CD4-positive, alpha-beta T cell treated with Interleukin-15 for 1 hour (primary cell): ENCODE data around the gene RINL.

ENCODE experiments used
- DNase-seq: peaks from one replicate; pipeline ENCODE4 v3.0.0-alpha.2; 2020

RINL gene, protein sequence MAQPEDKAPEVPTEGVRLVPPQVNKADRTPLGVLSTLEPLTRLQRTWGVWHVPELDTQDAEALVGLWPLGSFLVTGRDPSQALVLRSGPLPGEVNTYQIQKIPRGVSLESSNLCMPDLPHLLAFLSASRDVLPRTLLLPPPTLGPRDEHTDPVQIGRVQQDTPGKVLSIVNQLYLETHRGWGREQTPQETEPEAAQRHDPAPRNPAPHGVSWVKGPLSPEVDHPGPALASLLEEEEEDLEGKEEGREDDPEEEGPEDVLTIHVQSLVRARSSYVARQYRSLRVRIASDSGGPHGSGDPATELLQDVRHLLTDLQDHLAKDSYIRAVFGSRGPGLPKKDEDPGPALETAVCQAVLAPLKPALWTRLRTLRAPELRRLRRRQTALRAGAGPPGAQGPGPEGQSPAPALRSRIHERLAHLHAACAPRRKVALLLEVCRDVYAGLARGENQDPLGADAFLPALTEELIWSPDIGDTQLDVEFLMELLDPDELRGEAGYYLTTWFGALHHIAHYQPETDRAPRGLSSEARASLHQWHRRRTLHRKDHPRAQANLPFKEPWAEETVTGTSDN

DNA sequence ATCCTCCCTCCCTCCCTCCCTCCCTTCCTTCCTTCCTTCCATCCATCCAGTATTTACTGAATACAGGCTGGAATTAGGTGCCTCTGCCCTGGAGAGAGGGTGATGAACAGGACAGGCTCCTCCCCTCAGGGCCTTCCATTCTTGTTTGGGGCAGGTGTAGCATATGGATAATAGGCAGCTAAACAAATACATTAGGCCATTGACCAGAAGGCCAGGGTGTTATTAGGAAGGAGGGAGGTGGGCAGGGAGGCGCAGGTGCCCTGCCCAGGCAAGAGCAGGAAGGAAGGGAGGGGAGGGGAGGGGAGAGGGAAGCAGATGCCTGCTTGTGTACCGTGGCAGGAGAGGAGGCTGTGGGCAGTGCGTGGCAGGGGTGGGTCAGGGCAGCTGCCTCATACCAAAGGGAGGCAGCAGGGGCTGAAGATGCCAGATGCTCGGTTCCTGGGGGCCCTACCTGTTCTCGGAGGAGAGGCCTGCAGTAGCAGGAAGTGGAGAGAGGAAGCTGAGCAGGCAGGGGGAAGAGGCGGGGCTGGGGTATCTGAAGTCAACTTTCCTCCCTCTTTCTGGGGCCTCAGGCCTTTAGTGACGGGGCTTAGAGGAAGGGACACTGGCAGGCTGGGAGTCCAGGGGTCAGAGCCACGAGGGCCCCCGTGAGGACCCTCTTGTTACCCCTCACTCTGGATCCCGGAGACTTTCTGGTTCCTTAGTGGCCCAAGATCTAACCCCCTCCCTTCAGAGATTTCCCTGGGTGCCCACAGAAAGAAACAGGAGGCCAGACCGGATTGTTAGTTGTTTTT is at the start of gene RINL:
Gene RINL (minus strand): TSS at position 495 of the 794 bp plus-strand sequence. CDS start 1,533 bp downstream, outside the sequence.
- peak; percentile 82 for DNase-seq

DNA sequence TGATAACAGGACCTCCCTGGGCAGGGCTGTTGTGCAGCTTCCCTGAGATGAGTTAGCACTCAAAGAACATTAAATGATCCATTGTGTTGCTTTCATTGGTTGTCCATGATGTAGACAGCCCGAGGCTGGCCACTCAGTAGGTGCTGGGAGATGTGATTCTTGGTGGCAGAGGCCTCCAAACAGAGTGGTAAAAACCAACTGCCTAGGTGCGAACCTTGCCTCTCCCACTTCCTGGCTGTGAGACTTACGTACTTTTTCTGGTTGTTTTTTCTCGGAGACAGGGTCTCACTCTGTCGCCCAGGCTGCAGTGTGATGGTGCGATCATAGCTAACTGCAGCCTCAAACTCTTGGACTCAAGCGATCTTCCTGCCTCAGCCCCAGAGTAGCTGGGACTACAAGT is 46.3 kb upstream of the RINL start:
- peak; percentile 68 for DNase-seq

DNA sequence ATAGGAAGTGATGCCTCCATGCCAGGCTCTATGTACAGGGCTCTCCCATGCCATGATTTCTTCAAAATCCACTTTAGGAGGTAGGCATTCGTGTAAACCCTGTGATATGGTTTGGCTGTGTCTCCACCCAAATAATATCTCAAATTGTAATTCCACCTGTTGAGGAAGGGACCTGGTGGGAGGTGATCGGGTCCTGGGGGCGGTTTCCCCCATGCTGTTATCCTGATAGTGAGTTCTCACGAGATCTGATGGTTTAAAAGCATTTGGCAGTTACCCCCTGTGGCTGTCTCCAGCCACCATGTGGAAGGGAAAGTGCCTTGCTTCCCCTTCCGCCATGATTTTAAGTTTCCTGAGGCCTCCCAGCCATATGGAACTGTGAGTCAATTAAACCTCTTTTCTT is 44.4 kb upstream of the RINL start:
- no peak for DNase-seq

DNA sequence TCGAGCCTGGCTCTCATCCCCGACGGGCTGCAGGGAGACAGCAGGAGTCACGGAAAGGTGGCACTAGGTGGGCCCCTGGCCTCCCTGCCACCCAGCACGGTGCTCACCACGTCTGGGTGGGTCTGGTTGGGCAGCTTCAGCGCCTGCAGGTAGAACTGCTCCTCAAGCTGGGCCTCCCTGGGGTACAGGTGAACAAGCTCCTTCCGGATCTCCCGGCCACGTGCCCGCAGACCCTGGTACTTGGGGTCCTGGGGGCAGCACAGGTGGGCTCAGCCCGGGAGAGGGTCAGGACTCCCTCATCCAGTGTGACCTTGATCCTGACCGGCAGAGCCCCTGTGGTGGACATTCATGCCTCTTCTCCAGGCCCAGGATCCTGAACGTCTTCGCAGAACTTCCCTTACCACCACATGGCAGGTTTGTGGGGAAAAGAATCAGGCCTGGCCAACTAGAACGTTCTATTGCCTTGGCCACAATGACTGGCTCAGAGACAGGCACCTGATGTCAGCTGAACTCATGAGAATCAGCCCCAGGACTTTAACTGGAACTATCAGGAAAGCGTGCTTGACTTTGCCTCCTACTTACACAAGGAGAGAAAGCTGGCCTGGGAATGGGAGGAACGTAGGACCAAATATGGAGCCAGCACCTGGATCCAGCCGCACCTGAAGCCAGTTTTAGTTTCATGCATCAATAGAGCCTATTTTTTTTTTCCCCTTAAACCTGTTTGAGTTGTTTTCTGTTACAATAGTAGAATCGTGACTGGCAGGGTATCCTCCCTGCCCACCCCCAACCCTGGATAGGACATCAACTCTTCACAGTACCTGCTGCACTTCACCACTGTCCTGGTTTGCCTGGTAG is 43.6 kb upstream of the RINL start:
- DNase-seq: no peak

DNA sequence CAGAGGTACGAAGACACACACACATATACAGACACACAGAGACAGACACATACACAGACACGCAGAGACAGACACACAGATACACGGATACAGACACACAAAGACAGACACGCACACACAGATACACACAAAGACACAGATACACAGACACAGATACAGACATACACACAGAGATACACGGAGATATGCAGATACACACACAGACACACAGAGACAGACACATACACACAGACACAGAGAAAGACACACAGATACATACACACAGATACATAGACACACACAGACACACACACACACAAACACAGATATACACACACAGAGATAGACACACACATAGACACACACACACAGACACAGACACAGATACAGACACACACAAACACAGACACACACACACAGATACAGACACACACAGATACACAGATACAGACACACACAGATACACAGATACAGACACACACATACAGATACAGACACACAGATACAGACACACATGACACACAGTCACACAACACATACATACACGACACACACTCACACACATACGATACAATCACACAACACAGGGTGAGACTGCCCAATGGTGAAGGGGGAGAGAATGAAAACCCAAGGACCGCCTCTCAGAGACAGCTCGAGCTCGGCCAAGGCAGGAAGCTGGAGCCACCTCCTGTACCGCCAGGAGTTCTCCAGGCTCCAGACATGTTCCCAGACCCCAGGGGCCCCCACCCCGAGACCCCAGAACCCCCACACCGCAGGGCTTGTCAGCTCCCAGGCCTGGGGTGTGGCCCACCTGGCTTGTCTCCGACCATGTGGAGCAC is 42.7 kb upstream of the RINL start:
- no peak for DNase-seq

DNA sequence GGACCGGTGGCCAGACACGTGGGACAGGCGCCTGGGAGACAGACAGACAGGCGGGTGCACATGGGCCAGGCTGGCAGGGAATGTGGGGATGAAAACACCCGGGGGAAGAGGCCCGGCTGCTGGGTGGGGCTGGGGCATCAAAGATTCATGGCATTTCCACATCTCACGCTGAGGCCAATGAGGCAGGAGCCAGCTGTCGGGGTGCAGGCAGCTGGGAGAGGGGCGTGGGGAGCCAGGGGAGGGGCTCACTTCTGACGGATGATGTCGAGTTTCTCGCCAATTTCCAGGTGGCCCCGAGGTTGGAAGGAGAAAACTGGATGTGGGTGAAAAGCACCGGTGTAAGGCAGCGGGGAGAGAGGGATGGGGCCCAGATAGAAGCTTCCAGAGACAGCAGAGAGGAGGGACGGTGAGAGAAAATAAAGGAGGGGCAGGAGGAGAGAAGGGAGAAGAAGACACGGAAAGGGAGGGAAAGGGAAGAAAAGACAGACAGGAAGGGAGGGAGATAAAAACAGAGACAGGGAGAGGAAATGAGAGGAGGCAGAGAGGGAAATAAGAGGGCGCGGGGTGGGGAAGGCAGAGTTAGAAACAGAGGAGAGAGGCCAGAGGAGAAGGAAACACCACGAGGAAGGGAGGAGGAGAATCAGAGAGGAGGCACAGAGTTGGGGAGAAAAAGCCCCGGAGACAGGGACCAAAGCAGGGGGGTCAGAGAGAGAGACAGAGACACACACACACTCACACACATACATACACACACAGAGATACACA is 41.9 kb upstream of the RINL start:
- DNase-seq: no peak

DNA sequence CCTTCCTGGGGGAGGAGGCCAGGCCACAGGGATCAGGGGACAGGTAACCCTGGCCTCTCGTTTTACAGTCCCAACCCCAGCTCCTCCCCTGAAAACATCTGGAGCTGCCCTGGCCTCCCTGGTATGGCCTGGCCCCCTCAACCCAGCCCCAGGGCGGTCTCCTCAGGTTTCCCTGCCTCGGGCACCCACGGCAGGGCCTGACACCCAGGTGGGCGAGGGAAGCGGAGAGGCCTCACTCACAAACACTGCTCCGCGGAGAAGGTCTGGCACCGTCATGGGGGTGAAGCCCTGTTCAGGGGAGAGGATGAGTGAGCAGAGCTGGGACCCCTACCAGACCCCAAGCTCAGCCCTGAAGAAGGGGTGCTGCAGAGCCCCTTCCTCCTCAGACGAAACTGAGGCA is 40.5 kb upstream of the RINL start:
- DNase-seq: no peak

DNA sequence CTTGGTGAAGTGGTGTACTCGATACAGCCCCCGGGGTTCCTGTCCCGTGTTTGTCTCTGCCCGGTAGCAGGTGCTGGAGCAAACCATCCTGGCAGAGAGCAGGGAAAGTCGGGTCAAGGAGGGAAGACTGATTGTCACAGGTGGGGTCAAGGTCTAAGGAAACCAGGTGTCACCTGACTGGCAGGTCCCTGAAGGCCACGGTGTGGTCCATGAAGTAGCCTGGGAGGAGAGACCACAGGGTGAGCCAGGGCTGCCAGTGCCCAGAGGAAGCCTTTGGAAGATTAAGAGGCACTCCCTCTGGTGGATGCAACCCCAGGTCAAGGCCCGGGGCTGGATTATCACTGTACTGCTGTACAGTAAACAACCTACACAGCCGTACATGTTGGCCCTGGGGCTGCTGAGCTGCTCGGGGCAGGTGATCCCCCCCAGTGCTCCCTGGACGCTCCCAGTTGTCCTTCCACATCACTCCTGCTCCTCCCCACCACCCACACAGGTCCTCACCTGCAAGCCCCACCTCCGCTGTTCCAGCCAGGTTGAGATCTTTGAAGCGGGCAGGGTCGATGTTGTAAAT is 39.9 kb upstream of the RINL start:
- DNase-seq: no peak

DNA sequence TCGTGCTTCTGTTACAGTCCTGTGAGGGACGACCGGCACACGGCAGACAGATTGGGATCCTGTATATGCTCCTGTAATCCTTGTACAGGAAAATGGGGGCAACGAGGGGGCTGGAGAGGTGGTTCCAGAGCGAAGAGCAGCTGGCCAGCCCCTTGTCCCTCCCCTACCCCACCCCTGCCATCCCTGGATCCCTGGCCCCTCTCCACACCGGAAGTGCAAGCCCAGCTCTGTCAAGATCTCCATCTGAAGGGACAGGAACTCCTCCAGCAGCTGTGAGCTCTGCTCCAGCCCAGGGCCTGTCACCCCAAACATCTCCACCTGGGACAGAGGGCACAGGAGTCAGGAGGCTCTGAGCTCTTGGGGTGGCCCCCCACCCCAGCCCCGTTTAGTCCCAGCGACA is 39.4 kb upstream of the RINL start:
- DNase-seq: no peak

DNA sequence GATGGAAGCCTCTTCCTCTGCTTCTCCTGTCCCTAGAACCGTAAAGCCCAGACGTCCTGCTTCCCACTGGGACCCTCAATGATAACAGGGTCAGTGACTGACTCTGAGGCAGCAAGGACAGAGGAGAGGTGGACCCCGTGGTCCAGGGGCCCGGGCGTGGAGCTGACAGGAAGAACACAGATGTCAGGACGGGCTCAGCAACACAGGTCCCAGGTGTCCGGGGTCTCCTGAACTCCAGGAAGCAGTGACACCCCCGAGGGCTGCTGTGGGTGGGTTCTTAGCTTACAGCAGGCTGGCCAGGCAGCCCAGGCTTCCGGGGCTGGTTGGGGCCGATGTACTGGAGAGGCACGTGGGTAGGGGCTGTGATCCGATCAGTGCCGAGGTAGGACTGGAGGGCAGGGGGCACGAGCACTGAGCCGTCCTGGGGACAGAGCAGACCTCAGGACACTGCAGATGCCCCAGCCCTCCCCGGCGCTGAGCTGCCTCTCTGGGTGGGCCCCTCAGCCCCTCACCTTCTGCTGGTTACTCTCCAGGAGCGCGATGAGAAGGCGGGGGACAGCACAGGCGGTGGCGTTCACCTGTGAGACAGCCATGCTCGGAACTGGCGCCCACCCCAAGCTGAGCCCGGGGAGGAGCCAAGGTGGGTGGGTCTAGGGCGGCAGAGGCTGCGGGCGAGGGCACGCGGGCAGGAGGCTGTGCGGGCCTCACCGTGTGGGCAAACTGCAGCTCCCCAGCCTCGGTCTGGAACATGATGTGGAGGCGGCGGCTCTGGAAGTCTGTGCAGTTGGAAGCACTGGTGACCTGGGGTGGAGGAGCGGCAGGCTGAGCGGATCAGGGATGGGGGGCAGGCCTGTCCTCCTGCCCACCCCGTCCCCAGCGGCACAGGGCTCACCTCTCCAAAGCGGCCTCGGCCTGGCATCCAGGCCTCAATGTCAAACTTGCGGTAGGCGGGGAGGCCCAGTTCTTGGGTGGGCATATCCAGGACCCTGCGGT is 37.5 kb upstream of the RINL start:
- no peak for DNase-seq

DNA sequence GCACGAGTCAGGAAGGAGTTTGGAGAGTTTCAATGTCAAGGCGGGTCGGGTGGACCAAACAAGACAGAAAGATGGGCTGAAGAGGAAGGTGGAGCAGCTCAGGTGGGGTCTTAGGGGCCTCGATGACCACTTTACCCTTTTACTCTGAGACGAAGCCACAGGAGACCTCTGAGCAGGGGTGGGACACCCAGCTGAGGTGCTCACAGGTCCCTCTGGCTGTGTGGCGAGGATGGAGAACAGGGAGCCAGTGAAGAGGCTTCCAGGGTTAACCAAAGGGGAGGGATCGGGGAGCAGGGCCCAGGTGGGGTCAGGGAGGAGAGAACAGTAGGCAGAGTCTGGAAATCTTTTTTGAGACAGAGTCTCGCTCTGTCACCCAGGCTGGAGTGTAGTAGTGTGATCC is 35.9 kb upstream of the RINL start:
- DNase-seq: no peak

DNA sequence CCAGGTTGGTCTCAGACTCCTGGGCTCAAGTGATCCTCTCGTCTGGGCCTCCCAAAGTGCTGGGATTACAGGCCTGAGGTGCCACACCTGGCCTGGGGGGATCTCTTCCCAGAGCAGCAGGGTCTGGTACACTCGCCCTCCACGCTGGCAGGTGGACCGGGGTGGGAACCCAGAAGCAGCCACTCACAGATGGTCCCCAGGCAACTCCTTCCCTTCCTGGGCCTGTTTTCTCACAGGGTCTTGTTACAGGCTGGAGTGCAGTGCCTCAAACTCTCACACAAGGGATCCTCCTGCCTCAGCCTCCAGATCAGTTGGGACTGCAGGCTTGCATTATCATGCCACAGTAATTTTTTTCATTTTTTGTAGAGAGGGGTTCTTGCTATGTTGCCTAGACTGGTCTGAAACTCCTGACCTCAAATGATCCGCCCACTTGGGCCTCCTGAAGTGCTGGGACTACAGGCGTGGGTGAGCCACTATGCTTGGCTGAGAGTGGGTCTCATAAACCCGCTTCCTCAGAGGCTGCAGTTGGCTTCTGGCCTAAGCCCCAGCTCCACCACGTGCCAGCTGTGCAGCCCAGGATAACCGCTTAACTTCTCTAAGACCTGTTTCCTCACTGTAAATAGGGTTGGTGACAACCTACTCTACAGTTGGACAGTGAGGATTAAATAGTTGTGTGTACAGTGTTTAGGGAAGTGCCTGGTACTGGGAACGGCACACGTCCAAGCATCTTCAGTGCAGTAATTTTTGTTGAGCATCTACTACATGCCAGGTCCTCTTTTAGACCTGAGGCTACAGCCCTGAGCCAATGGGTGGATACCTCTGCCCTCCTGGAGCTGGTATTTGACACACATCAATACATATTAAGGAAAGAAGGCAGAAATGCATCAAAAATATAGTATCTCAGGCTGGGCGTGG is 34.8 kb upstream of the RINL start:
- no peak for DNase-seq

DNA sequence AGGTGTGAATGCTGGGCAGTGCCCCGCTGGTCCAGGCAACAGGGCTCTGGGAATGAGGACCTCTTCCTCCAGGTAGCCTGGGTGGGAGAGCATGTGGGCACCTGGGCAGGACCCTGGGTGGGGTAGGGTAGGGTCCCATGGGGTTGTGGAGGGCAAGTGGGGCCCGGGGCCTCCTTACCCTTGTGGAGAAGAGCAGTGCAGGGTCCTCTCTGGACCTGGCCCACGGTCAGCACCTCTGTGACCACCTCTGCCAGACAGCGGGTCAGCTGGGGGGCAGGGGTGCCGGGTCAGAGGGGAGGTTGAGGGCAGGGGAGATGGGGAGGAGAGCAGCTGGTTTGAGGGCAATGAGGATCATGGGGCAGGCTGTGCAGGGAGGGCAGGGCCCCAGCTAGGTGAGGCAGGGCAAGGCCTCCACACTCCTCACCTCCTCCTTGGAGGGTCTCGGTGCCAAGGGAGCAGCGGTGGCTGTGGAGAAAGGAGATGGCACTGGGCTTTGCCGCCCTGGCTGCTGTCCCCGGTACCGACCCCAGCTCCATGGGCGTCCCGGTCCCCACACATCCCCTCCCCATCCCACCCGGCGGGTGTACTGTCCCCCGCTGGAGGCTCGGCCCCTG is 33.4 kb upstream of the RINL start:
- DNase-seq: no peak

DNA sequence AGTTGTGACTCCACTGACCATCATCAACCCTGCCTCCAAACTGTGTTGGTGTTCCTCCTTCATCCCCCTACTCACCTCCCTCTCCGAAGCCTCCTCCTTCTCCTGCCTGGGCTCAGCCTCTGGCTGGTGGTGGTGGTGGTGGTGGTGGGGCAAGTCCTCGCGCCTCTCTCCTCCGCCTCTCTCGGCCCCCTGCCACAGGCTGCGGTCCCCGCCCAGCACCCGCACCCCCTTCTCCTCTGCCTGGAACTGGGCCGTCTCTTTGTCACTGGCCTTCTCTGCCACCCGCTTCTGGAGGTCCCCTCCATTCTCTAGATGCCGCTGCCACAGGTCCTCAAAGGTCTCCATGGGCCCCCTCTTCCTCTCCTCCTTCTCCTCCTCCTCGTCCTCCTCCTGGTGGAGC is 32.4 kb upstream of the RINL start:
- DNase-seq: no peak

DNA sequence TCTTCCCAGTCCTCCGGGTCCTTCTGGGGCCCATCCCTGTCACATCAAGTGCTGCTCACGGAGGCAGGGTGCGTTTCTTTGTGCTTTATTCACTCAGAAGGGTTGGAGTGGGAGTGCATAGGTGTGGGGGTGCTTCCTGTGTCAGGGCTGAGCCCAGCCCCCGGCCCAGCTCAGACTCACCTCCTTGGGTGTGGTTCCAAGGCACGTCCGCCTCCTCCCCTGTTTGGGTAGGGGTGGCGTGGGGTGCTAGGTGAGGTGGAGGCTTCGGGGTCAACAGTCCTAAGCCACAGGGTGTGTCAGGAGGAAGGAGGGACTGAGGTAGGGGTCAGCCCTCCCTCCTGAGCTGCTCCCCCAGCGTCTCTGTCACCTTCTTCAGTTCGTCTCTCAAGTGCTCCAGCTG is 30.8 kb upstream of the RINL start:
- DNase-seq: no peak

DNA sequence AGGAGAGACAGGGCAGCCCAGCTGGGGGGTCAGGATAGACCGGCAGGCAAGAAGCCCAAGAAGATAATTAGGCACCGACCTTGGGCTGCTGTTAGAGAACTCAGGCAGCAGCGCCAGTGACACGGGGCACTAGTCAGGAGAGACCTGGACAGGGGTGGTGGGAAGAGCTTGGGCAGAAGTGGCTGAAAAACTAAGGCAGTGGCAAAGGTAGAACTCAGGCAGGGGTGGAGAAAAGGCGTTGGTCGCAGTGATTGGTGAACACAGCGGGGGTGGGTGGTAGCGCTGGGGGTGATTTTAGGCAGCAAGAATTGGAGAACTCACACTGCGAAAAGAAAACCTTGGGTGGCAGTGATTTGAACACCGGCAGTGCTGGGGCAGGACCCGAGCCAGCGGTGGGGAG is 29.6 kb upstream of the RINL start:
- no peak for DNase-seq

DNA sequence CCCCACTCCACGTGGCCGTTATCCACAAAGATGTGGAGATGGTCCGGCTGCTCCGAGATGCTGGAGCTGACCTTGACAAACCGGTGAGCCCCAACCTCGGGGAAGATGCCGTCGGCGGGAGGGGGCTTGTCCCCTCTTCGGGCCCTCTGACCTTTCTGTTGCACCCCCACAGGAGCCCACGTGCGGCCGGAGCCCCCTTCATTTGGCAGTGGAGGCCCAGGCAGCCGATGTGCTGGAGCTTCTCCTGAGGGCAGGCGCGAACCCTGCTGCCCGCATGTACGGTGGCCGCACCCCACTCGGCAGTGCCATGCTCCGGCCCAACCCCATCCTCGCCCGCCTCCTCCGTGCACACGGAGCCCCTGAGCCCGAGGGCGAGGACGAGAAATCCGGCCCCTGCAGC is 29.2 kb upstream of the RINL start:
- DNase-seq: no peak

DNA sequence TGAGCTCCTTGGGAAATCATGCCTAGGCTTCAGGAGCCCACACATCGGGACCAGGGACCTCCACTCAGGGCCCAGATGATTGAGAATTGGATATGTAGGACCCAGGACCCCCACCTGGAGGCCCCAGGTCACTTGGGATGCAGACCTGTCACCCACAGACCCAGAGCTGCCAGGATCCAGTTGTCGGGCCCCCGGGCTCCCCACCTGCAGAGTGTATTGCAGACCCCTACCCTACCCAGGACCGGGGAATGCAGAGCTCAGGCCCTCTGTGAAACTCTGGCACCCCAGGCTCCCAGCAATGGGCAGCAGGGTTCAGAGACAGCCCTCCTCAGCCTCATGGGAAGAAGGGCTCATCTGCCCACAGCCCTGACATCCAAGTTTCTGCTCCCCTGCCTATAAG is 27.5 kb upstream of the RINL start:
- no peak for DNase-seq
